ENCODE results near the gene TFDP1. TPM values are rescaled to one million over a fixed set of nuclear protein-coding genes. Genes with fewer than 3 reads are reported as not detected.

Gene TFDP1
- total RNA-seq, 4 donors from 2014 or later: 24.3 to 164 (median 49.1) TPM

DNA sequence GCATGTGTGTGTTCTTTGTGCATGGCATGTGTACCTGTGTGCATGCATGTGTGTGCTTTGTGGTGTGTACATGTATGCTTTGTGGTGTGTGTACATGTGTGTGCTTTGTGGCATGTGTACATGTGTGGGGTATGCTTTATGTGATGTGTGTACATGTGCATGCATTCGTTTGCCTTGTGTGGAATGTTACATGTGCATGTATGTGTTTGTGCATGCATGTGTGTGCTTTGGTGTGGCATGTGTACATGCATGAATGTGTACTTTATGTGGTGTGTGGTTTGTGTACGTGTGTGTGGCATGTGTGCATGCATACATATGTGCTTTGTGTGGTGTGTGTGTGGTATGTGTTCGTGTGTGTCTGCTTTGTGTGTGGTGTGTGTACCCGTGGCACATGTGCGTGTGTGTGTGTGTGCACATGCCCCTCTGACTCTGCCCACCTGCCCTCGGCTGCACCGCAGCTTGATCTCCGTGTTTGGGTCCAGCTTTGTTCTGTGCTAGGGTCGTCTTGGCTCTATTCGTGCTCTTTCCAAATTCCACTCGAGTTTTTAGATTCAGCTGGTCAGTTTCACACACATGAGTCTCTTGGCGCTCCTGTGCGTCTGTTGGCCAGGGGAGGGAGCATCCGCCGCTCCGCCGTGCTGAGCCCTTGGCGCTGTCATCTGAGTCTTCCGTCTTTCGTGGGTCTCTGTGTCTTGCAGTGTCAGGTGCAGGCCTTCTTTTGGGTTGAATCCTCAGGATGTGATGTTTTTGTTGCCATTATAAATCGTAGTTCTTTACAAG, 46.5 kb upstream of the TFDP1 start:
- H3K27ac ChIP-seq: no peak overlapping the region
- WGBS, 2 donors (ENCODE audit: low coverage in 1 of 2): 90 to 93% methylated on average over 2 to 21 of the region's 21 CpGs
- no peaks in the 10 kb centered on the region for H3K36me3 ChIP-seq
- H3K27me3 ChIP-seq: no peaks in the 10 kb centered on the region
- no peak for DNase-seq
- H3K4me3 ChIP-seq: no peak overlapping the region
- no peak for TF ChIP-seq POLR2A (IDR thresholded peaks at IDR 0.05)
- peaks cover 0 to 10% (median 5%) of the 10 kb centered on the region in 4 donors for H3K4me1 ChIP-seq
- intact Hi-C loops (cut with DNase I; ENCODE audit: low total_unique reads): no loop called here
- H3K9me3 ChIP-seq: no peaks in the 10 kb centered on the region
- in situ Hi-C loops (cut with MboI; ENCODE audit: low pct_ligation_motif_present in 1 of 4, low pct_unique_long_range_greater_than_20kb in 1 of 4, low sequenced_read_pairs in 3 of 4): no loop called here

DNA sequence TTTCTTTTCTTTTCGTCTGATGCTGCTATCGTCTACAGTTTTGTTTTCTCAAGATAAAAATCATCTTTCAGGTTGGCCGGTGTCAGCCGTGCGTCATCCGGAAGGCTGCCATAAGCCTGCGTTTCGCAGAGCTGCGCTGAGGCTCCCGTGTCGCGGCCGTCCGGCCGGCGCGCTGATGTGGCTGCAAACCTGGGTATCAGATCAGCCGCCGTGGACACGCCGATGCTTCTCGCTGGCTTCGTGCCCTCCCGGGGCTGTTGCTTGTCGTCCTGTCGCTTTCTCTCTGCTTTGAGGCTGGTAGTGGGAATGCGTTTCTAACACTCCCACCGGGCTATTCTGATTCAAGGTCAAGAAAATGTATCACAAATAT, 45.9 kb upstream of the TFDP1 start:
- Histone ChIP-seq H3K4me3 (no peak overlapping the region), H3K36me3 (no peaks in the 10 kb centered on the region), H3K27ac (no peak overlapping the region), H3K9me3 (no peaks in the 10 kb centered on the region), H3K4me1 (peaks cover 0 to 10% (median 5%) of the 10 kb centered on the region in 4 donors), H3K27me3 (no peaks in the 10 kb centered on the region)
- in situ Hi-C loops (cut with MboI; ENCODE audit: low pct_ligation_motif_present in 1 of 4, low pct_unique_long_range_greater_than_20kb in 1 of 4, low sequenced_read_pairs in 3 of 4): no loop called here
- 88 to 97% methylated on average over 5 to 28 of the region's 28 CpGs for WGBS, 2 donors (ENCODE audit: low coverage in 1 of 2)
- DNase-seq: no peak
- TF ChIP-seq CTCF (IDR thresholded peaks at IDR 0.05): no peak
- no peak for TF ChIP-seq POLR2AphosphoS5 (IDR thresholded peaks at IDR 0.05)
- no peak for TF ChIP-seq EP300 (IDR thresholded peaks at IDR 0.05; ENCODE audit: low read depth)
- intact Hi-C loops (cut with DNase I; ENCODE audit: low total_unique reads): no loop called here

GRCh38 chr13:113539176-113539575, 45.4 kb upstream of the TFDP1 start:
- no peaks in the 10 kb centered on the region for H3K36me3 ChIP-seq
- 73 to 96% methylated on average over 3 to 18 of the region's 18 CpGs for WGBS, 2 donors (ENCODE audit: low coverage in 1 of 2)
- H3K27ac ChIP-seq: no peak overlapping the region
- no peaks in the 10 kb centered on the region for H3K27me3 ChIP-seq
- intact Hi-C loops (cut with DNase I; ENCODE audit: low total_unique reads) (no loop called here), in situ Hi-C loops (cut with MboI; ENCODE audit: low pct_ligation_motif_present in 1 of 4, low pct_unique_long_range_greater_than_20kb in 1 of 4, low sequenced_read_pairs in 3 of 4) (no loop called here)
- H3K9me3 ChIP-seq: no peaks in the 10 kb centered on the region
- no peak for DNase-seq
- TF ChIP-seq EP300 (IDR thresholded peaks at IDR 0.05; ENCODE audit: low read depth): no peak
- no peak overlapping the region for H3K4me3 ChIP-seq
- H3K4me1 ChIP-seq: peaks cover 0 to 10% (median 5%) of the 10 kb centered on the region in 4 donors

DNA sequence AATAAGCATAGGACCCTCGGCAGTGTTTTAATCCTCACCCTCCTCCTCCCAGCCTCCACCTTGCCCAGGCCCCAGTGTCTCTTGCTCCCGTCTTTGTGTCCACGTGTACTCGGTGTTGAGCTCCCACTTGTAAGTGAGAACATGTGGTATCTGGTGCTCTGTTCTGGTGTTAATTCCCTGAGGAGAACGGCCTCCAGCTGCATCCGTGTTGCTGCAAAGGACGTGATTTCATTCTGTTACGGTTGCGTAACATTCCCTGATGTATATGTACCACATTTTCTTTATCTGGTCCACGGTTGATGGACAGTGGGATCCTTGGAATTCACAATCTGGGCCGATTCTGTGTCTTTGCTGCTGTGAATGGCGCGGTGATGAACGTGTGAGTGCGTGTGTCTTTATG, 44.7 kb upstream of the TFDP1 start:
- no peaks in the 10 kb centered on the region for H3K36me3 ChIP-seq
- intact Hi-C loops (cut with DNase I; ENCODE audit: low total_unique reads) (no loop called here), in situ Hi-C loops (cut with MboI; ENCODE audit: low pct_ligation_motif_present in 1 of 4, low pct_unique_long_range_greater_than_20kb in 1 of 4, low sequenced_read_pairs in 3 of 4) (no loop called here)
- DNase-seq: no peak
- no peaks in the 10 kb centered on the region for H3K27me3 ChIP-seq
- TF ChIP-seq EP300 (IDR thresholded peaks at IDR 0.05; ENCODE audit: low read depth) (no peak), POLR2A (IDR thresholded peaks at IDR 0.05) (no peak), POLR2AphosphoS5 (IDR thresholded peaks at IDR 0.05) (no peak), CTCF (IDR thresholded peaks at IDR 0.05) (no peak)
- H3K9me3 ChIP-seq: no peaks in the 10 kb centered on the region
- WGBS, 2 donors (ENCODE audit: low coverage in 1 of 2): 96 to 98% methylated on average over 7 to 15 of the region's 15 CpGs
- no peak overlapping the region for H3K27ac ChIP-seq
- H3K4me1 ChIP-seq: peaks cover 0 to 8% (median 2%) of the 10 kb centered on the region in 4 donors
- no peak overlapping the region for H3K4me3 ChIP-seq

DNA sequence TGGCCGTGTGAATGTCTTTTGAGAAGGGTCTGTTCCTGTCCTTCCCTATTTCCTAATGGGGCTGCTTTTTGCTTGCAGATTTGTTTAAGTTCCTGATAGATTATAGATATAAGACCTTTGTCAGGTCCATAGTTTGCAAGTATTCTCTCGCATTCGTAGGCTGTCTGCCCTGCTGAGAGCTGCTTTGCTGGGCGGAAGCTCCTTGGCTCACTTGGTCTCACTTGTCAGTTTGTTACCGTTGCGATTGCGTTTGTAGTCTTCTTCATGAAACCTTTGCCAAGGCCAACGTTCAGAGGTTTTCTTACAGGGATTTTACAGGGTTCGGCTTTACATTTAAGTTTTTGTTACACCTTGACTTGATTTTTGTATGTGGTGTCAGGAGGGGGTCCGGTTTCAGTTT, 44.0 kb upstream of the TFDP1 start:
- Histone ChIP-seq H3K9me3 (no peaks in the 10 kb centered on the region), H3K4me1 (peaks cover 0 to 3% (median under 1%) of the 10 kb centered on the region in 4 donors), H3K27ac (no peak overlapping the region), H3K27me3 (no peaks in the 10 kb centered on the region), H3K4me3 (no peak overlapping the region), H3K36me3 (no peaks in the 10 kb centered on the region)
- no peak for DNase-seq
- in situ Hi-C loops (cut with MboI; ENCODE audit: low pct_ligation_motif_present in 1 of 4, low pct_unique_long_range_greater_than_20kb in 1 of 4, low sequenced_read_pairs in 3 of 4) (no loop called here), intact Hi-C loops (cut with DNase I; ENCODE audit: low total_unique reads) (no loop called here)
- TF ChIP-seq EP300 (IDR thresholded peaks at IDR 0.05; ENCODE audit: low read depth) (no peak), CTCF (IDR thresholded peaks at IDR 0.05) (no peak), POLR2AphosphoS5 (IDR thresholded peaks at IDR 0.05) (no peak), POLR2A (IDR thresholded peaks at IDR 0.05) (no peak)
- WGBS, 2 donors (ENCODE audit: low coverage in 1 of 2): 77 to 95% methylated on average over 6 to 10 of the region's 10 CpGs

Measured in transverse colon (tissue), 4 donors.